H1 (cell line): ENCODE measurements around the gene ARHGAP6. TPM values are rescaled to one million over a fixed set of nuclear protein-coding genes. Genes with fewer than 3 reads are reported as not detected.
A peak's percentile ranks its signal among the peaks of the same experiment; 100 is the strongest.

Experiments used
- CTCF ChIA-PET: fragments of 300-600 bp; sonication (Branson Sonifier 250); formaldehyde crosslinking; loops from one replicate; lab custom pipeline; 2021; ENCODE audit not compliant: partially characterized antibody; lab: Charles Lee
- POLR2A ChIA-PET: fragments of 300-600 bp; sonication (Branson Sonifier 250); formaldehyde crosslinking; loops from one replicate; lab custom pipeline; 2021; ENCODE audit warnings: inconsistent platforms; ENCODE audit not compliant: partially characterized antibody; lab: Charles Lee
- DNase-seq, 2 experiments: peaks; one replicate each; pipeline versions ENCODE4 v3.0.0 to v3.0.0-alpha.2; 2010 to 2022; ENCODE audit warnings: low spot score in 2 of 2, low read depth in 1 of 2, mixed read lengths in 1 of 2
- FAIRE-seq: peaks from 2 replicates; lab custom pipeline; 2011; peaks lifted over from hg19 to GRCh38; lab: Jason Lieb, UNC
- H2AFZ ChIP-seq: 2 replicates; pipeline ENCODE4 v1.8.1; 2012; ENCODE audit warnings: low read length, inconsistent platforms
- H2AK5ac ChIP-seq: 2 replicates; pipeline ENCODE4 v1.6.1; 2013; ENCODE audit warnings: low read depth, low read length
- H2BK120ac ChIP-seq: replicated peaks from 2 replicates; pipeline ENCODE3; 2013; ENCODE audit warnings: low read depth, low read length, inconsistent platforms
- H2BK12ac ChIP-seq: 2 replicates; pipeline ENCODE4 v1.6.1; 2013; ENCODE audit warnings: low read depth, low read length
- H2BK15ac ChIP-seq: 2 replicates; pipeline ENCODE4 v1.6.1; 2013; ENCODE audit warnings: low read length
- H2BK20ac ChIP-seq: 2 replicates; pipeline ENCODE4 v1.6.1; 2013; ENCODE audit warnings: low read length
- H2BK5ac ChIP-seq: 2 replicates; pipeline ENCODE4 v1.6.1; 2013; ENCODE audit warnings: low read depth, low read length
- H3K14ac ChIP-seq: 2 replicates; pipeline ENCODE4 v1.6.1; 2013; ENCODE audit warnings: inconsistent platforms; ENCODE audit not compliant: insufficient read length
- H3K18ac ChIP-seq: 2 replicates; pipeline ENCODE4 v1.6.1; 2013; ENCODE audit warnings: low read length; ENCODE audit errors: extremely low read depth
- H3K23ac ChIP-seq: 2 replicates; pipeline ENCODE4 v1.6.1; 2013; ENCODE audit warnings: inconsistent platforms; ENCODE audit not compliant: insufficient read length
- H3K23me2 ChIP-seq: 2 replicates; pipeline ENCODE4 v1.6.1; 2013; ENCODE audit warnings: low read depth, low read length
- H3K27ac ChIP-seq: 2 replicates; pipeline ENCODE4 v1.6.1; 2011; ENCODE audit warnings: low read depth, low read length, inconsistent platforms
- H3K27me3 ChIP-seq, 4 experiments: replicated peaks in 1 of 4; 1 replicate in 1 of 4; 2 replicates in 3 of 4; pipeline versions ENCODE4 v1.6.1 to v1.8.1; 2011 to 2013; ENCODE audit warnings: low read length in 3 of 4, mild to moderate bottlenecking in 3 of 4, inconsistent platforms in 2 of 4, mixed read lengths in 2 of 4, moderate library complexity in 1 of 4; ENCODE audit not compliant: control insufficient read depth in 3 of 4, insufficient read depth in 3 of 4; ENCODE audit errors: extremely low read depth in 1 of 4
- H3K36me3 ChIP-seq, 4 experiments: 2 replicates each; pipeline versions ENCODE4 v1.6.1 to v1.8.1; 2011 to 2013; ENCODE audit warnings: mild to moderate bottlenecking in 4 of 4, low read length in 3 of 4, moderate library complexity in 2 of 4, control low read depth in 1 of 4, inconsistent platforms in 1 of 4; ENCODE audit not compliant: insufficient read depth in 4 of 4, control insufficient read depth in 2 of 4
- H3K4ac ChIP-seq: replicated peaks from 2 replicates; pipeline ENCODE3; 2013; ENCODE audit warnings: low read length, low read depth, mixed read lengths, inconsistent platforms; ENCODE audit not compliant: insufficient read length
- H3K4me1 ChIP-seq, 4 experiments: replicated peaks in 1 of 4; 1 replicate in 1 of 4; 2 replicates in 3 of 4; pipeline versions ENCODE4 v1.6.1 to v1.8.1; 2011 to 2013; ENCODE audit warnings: low read length in 3 of 4, inconsistent platforms in 2 of 4, mixed read lengths in 1 of 4; ENCODE audit not compliant: insufficient read depth in 4 of 4, control insufficient read depth in 3 of 4
- H3K4me2 ChIP-seq, 2 experiments: 2 replicates each; pipeline versions ENCODE4 v1.6.1 to v1.8.1; 2011 to 2013; ENCODE audit warnings: low read depth in 2 of 2, low read length in 2 of 2, control low read depth in 1 of 2, inconsistent platforms in 1 of 2, mild to moderate bottlenecking in 1 of 2; ENCODE audit not compliant: insufficient read depth in 1 of 2
- H3K4me3 ChIP-seq, 4 experiments: fragments of 200-600, 300-600 bp in 1 of 4; sonication (generic), shearing (Covaris generic), sonication (Bioruptor Twin) in 1 of 4; 2 replicates each; pipeline versions ENCODE4 v1.5.1 to v1.8.1; 2011 to 2016; ENCODE audit warnings: low read length in 4 of 4, low read depth in 3 of 4, control low read depth in 2 of 4, inconsistent platforms in 2 of 4, mild to moderate bottlenecking in 2 of 4, mixed read lengths in 1 of 4, moderate library complexity in 1 of 4; ENCODE audit not compliant: insufficient read depth in 2 of 4; ENCODE audit errors: extremely low read depth in 1 of 4
- H3K56ac ChIP-seq: replicated peaks from 2 replicates; pipeline ENCODE3; 2013; ENCODE audit warnings: low read depth, mild to moderate bottlenecking, mixed read lengths, low read length, inconsistent platforms; ENCODE audit not compliant: insufficient read length
- H3K79me1 ChIP-seq: 2 replicates; pipeline ENCODE4 v1.6.1; 2013; ENCODE audit warnings: low read depth, low read length, control low read depth
- H3K79me2 ChIP-seq, 2 experiments: 2 replicates each; pipeline versions ENCODE4 v1.6.1 to v1.8.1; 2012 to 2013; ENCODE audit warnings: low read length in 2 of 2, mild to moderate bottlenecking in 2 of 2, inconsistent platforms in 1 of 2; ENCODE audit not compliant: insufficient read depth in 2 of 2, control insufficient read depth in 1 of 2
- H3K9ac ChIP-seq, 4 experiments: replicated peaks in 1 of 4; 1 replicate in 1 of 4; 2 replicates in 3 of 4; pipeline versions ENCODE4 v1.6.1 to v1.8.1; 2011 to 2013; ENCODE audit warnings: low read depth in 3 of 4, low read length in 3 of 4, control low read depth in 2 of 4, mild to moderate bottlenecking in 2 of 4, moderate library complexity in 2 of 4, inconsistent platforms in 1 of 4; ENCODE audit errors: extremely low read depth in 1 of 4
- H3K9me3 ChIP-seq, 2 experiments: 2 replicates each; pipeline versions ENCODE4 v1.6.1 to v1.8.1; 2012 to 2013; ENCODE audit warnings: mild to moderate bottlenecking in 2 of 2, moderate library complexity in 2 of 2, control low read depth in 1 of 2, inconsistent platforms in 1 of 2, low read depth in 1 of 2, low read length in 1 of 2, mixed read lengths in 1 of 2; ENCODE audit not compliant: insufficient read depth in 2 of 2
- H4K20me1 ChIP-seq, 2 experiments: replicated peaks in 1 of 2; 2 replicates each; pipeline versions ENCODE3 to v1.8.1; 2011 to 2013; ENCODE audit warnings: inconsistent platforms in 2 of 2, low read length in 2 of 2, mild to moderate bottlenecking in 1 of 2; ENCODE audit not compliant: insufficient read depth in 2 of 2, control insufficient read depth in 1 of 2
- H4K5ac ChIP-seq: 2 replicates; pipeline ENCODE4 v1.6.1; 2013; ENCODE audit warnings: low read length, low read depth, mixed read lengths, inconsistent platforms; ENCODE audit not compliant: insufficient read length
- H4K8ac ChIP-seq: 2 replicates; pipeline ENCODE4 v1.8.0; 2013; ENCODE audit warnings: mild to moderate bottlenecking, moderate library complexity, low read length, inconsistent platforms; ENCODE audit not compliant: insufficient read depth; ENCODE audit errors: extremely low read depth
- H4K91ac ChIP-seq: replicated peaks from 2 replicates; pipeline ENCODE3; 2013; ENCODE audit warnings: low read length, mixed read lengths, inconsistent platforms; ENCODE audit not compliant: insufficient read length
- BCL11A ChIP-seq, 2 experiments: IDR thresholded peaks; one replicate each; pipeline ENCODE4 v1.6.1; 2011; ENCODE audit warnings: low read depth in 2 of 2, low read length in 2 of 2, mild to moderate bottlenecking in 2 of 2
- CTCF ChIP-seq, 3 experiments: IDR thresholded peaks; 1 replicate in 2 of 3; 2 replicates in 1 of 3; pipeline versions ENCODE4 v1.5.1 to v1.6.1; 2011; ENCODE audit warnings: low read length in 3 of 3, mild to moderate bottlenecking in 3 of 3, inconsistent platforms in 2 of 3, low read depth in 1 of 3, moderate library complexity in 1 of 3; ENCODE audit not compliant: insufficient read depth in 1 of 3; ENCODE audit errors: control extremely low read depth in 1 of 3
- RAD21 ChIP-seq, 2 experiments: IDR thresholded peaks in 1 of 2; conservative IDR thresholded peaks in 1 of 2; 2 replicates each; pipeline ENCODE4 v1.6.1; 2011; ENCODE audit warnings: low read depth in 2 of 2, low read length in 2 of 2, improper control_type of control experiment in 1 of 2, inconsistent platforms in 1 of 2, mild to moderate bottlenecking in 1 of 2, moderate library complexity in 1 of 2
- RFX5 ChIP-seq: IDR thresholded peaks from 2 replicates; pipeline ENCODE4 v1.6.1; 2011; ENCODE audit warnings: low read depth, low read length, improper control_type of control experiment, borderline replicate concordance
- SP2 ChIP-seq: IDR thresholded peaks from 2 replicates; pipeline ENCODE4 v1.6.1; 2012; ENCODE audit warnings: mild to moderate bottlenecking, low read length, inconsistent platforms
- TCF12 ChIP-seq: IDR thresholded peaks from 2 replicates; pipeline ENCODE4 v1.6.1; 2011; ENCODE audit warnings: low read depth, mild to moderate bottlenecking, low read length
- WGBS, 2 experiments: shearing (Covaris generic) in 1 of 2; methylation state at CpG; one replicate each; pipeline versions ENCODE4 v1.1.6 to v1.1.7; 2013 to 2015; ENCODE audit warnings: low lambda C conversion rate in 2 of 2, mixed read lengths in 2 of 2, inconsistent platforms in 1 of 2, low coverage in 1 of 2, missing lambda C conversion rate in 1 of 2; ENCODE audit not compliant: insufficient replicate concordance in 2 of 2, insufficient coverage in 1 of 2, insufficient read length in 1 of 2; ENCODE audit errors: extremely low coverage in 1 of 2, missing lambda C conversion rate in 1 of 2; 5-methylcytosine and 5-hydroxymethylcytosine counted together
- polyA plus RNA-seq, 7 experiments: library from polyadenylated mRNA; depleted of rRNA in 3 of 7; stranded (reverse) in 5 of 7; unstranded in 2 of 7; fragments of >200 nt in 5 of 7; fragments of 200-250 nt in 2 of 7; gene quantifications; 1 replicate in 5 of 7; 2 replicates in 1 of 7; 4 replicates in 1 of 7; pipeline versions ENCODE4 v1.2.1 to v1.2.3, GENCODE V29; 2011 to 2013; ENCODE audit warnings: missing spikeins in 2 of 7, mixed read lengths in 2 of 7
- total RNA-seq: library from RNA; stranded (reverse); fragmentation: NEBNext Ultra II Directional; extraction: Animal tissue kit (Norgen Biotek cat#: 25700); gene quantifications from 2 replicates; pipeline ENCODE4 v1.2.1, GENCODE V29; 2021

Gene ARHGAP6
- total and polyA plus RNA-seq, 2 of the 8 experiments (the other 6 are each of a cell fraction or from before 2014, with no cell fraction given), result 0.35 to 0.82 TPM

- Histone ChIP-seq H2BK20ac (no peak overlapping the region), H3K27ac (no peak overlapping the region), H3K36me3 (no peaks in the 10 kb centered on the region), H3K27me3 (no peaks in the 10 kb centered on the region), H3K23ac (no peak overlapping the region), H4K20me1 (no peaks in the 10 kb centered on the region), H3K14ac (no peak overlapping the region), H2BK5ac (no peak overlapping the region), H2BK12ac (no peak overlapping the region), H3K4me1 (no peaks in the 10 kb centered on the region), H3K4me2 (no peak overlapping the region), H4K91ac (no peak overlapping the region), H2AFZ (no peak overlapping the region), H4K5ac (no peak overlapping the region), H3K79me2 (no peaks in the 10 kb centered on the region), H3K9ac (no peak overlapping the region), H2BK15ac (no peak overlapping the region), H3K56ac (no peak overlapping the region), H2BK120ac (no peak overlapping the region), H3K18ac (no peak overlapping the region), H3K23me2 (no peaks in the 10 kb centered on the region), H3K4me3 (no peak overlapping the region), H3K4ac (no peak overlapping the region), H3K79me1 (no peaks in the 10 kb centered on the region), H4K8ac (no peak overlapping the region), H2AK5ac (no peak overlapping the region), H3K9me3 (no peaks in the 10 kb centered on the region)
- DNase-seq, result no peak
- TF ChIP-seq RAD21 (IDR thresholded peaks at IDR 0.05 in 1 of 2, conservative IDR thresholded peaks at IDR 0.05 in 1 of 2; ENCODE audit: low read depth in 2 of 2, low read length in 2 of 2), result peak; percentile 34 to 52; a peak in 3 of 4 replicates
- no peak for TF ChIP-seq RFX5
- TF ChIP-seq TCF12, result no peak
- no peak for TF ChIP-seq SP2
- peak in 2 of 3 experiments; percentile 37 to 53; a peak in 3 of 4 replicates for TF ChIP-seq CTCF (IDR thresholded peaks at IDR 0.05; ENCODE audit: control extremely low read depth in 1 of 3, insufficient read depth in 1 of 3, low read depth in 1 of 3, low read length in 3 of 3)
- no peak for TF ChIP-seq BCL11A (IDR thresholded peaks at IDR 0.05; ENCODE audit: low read depth in 2 of 2, low read length in 2 of 2)
- peak; percentile 69 for FAIRE-seq
- 41% methylated on average over 6 of the region's 6 CpGs; no CpG with 5 or more reads in 1 of the 2 experiments for WGBS, 2 experiments
- ChIA-PET POLR2A (no interaction called here), CTCF (interaction anchor here (0.9 to 2.3 kb wide), 25 partner anchors 8 to 302 kb away, joined by 3 to 15 read pairs (median 3); no protein-coding TSS in a partner anchor)
These were observed 284.3 kb downstream of the ARHGAP6 start for GRCh38 chrX:11381464-11381863.
